Head of caudate nucleus (tissue), 42 donors: ENCODE data around the gene MIPEP.
"Not testable (repeated sequence)": the region's sequence is repeated elsewhere in the genome, so short reads cannot be mapped to it uniquely, and the experiment has no call there.

Source experiments
- DNase-seq, 42 donors: peaks; one replicate each; pipeline versions ENCODE4 v3.0.0 to v3.0.0-alpha.2; 2020 to 2021; ENCODE audit warnings: mixed read lengths in 7 of 42
- intact Hi-C: fragments of 100-400 bp; cut with DNase I; formaldehyde crosslinking; loops from one replicate; pipeline ENCODE4 v1.15.0; 2022

MIPEP gene

GRCh38 chr13:23894746-23895145, 5.5 kb upstream of the MIPEP start:
- intact Hi-C loops, DNase-seq: not testable (repeated sequence)

- intact Hi-C loops, result not testable (repeated sequence)
These were observed 4.6 kb upstream of the MIPEP start for GRCh38 chr13:23893791-23894190.

DNA sequence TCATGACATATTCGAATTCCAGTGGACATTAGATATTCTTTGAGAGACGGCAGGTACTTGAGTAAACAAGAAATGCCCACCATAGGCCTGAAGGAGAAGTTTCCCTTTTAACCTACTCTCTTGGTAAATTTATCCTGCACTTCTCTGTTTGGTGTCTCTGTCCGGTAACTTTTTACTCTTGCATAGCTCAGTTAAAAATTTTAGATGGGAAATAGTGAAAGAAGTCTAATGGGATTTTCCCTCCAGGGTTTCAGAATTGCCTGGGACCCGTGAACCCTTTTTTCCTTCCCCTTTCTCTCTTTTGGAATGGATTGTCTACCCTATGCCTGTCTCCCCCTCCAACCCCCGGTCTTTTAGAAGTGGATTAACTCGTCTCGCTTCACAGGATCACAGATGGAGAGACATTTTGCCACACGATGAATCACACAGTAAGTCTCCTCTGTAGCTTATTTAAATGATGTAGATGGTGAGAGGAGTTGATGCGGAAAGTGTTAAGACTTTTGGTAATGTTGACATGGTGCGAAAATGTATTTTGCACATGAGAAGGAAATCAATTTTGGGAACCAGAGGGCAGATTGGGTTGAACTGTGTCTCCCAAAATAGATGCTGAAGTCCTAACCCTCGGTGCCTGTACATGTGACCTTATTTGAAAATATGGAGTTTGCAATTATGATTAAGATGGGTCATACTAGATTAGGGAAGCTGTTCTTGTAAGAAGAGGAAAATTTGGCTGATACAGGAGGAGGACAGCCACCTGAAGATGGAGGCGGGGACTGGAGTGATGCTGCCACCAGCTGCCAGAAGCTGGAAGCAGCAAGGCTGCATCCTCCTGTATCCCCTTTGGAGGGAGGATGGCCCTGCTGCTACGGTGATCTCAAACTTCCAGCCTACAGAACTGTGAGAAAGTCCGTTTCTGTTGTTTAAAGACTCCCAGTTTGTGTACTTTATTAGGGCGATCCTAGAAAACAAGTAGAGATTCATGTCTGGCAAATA, 711 bp upstream of the MIPEP start:
- intact Hi-C loops, result loop anchor here (5.0 kb wide), 2 partner anchors 418 to 432 kb away; no protein-coding TSS in a partner anchor

More at GRCh38 chr13:23893791-23894190, 4.6 kb upstream of the MIPEP start:
- DNase-seq, result not testable (repeated sequence)

DNA sequence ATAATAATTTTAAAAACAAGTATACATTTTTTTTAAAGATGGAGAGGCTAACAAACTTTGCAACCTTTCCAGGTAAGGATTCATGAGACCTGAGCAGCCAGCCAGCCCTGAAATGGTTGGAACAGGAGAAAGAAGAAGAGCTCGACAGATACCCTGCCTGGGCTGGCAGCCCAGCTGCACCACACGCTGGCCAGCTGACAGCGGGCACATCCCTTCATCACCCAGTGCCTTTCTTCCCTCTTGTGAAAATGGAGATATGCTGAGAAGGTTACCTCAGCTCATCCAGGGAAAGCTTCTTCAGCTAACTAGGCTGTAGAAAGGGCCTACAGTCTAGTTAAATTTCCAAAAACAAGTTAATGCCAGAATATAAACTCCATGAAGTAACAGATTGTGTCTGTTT, 4.8 kb downstream of the MIPEP start:
- DNase-seq, result peak in 8 of 42 donors; percentile 28 to 48 (median 36)
- intact Hi-C loops, result not testable (repeated sequence)

More for the DNA sequence above, 711 bp upstream of the MIPEP start:
- DNase-seq, result peak in 2 of 42 donors; percentile 24 to 28

DNA sequence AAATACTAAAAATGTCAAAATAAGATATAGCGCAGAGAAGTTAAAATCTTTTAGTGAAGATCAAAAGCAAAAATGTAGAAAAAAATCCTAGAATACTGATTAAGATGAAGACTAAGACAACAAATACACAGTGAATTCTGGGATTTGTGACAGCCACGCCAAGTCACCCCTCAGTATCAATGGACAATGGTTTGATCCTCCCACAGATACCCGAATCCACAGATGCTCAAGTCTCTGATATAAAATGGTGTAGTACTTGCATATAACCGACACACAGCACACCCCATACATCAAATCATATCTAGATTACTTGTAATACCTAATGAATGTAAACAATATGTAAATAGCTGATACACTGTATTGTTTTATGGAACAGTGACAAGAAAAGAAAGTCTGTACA, 5.9 kb downstream of the MIPEP start:
- intact Hi-C loops, result no loop called here
- DNase-seq, result peak in 10 of 42 donors; percentile 17 to 67 (median 30)

DNA sequence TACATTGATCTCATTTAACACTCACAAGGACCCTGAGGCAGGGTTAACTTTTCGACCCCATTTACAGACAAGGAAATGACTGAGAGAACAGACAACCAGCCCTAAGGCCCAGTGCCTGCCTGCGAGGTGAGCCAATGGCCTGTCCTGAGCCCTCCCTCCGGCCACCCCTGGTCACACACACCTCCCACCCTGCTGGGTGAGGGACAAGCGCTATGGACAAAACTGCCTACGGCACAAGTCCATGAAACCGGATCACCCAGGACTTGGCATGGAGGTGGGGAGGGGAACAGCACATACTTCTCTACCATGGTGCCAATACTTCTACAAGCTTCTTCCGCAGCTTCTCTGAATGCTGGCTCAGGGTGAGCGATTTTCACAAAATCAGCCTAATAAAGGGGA, 7.8 kb downstream of the MIPEP start:
- intact Hi-C loops, DNase-seq: not testable (repeated sequence)

- intact Hi-C loops, DNase-seq: not testable (repeated sequence)
These were observed 8.5 kb downstream of the MIPEP start for GRCh38 chr13:23880493-23881401.

- intact Hi-C loops, result no loop called here
- DNase-seq, result no peak
These were observed 11.9 kb downstream of the MIPEP start for GRCh38 chr13:23877286-23877685.

DNA sequence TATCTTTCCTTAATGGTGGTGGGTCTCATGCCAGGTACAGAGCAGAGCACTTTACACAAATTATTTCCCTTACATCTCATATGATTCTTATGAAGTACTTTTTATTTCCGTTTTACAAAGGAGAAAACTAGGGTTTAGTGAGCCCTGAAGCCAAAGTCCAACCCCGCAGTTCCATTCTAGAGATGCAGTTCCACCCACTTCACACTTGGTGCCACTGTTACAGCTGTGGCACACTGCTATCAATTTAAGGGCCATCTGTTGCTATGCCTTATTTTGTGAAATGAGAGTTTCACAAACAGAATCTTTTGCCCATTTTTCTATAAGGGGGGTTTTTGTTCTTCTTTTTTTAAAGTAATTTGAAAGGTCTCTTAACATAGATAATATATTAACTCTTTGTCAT, 12.9 kb downstream of the MIPEP start:
- intact Hi-C loops, result no loop called here
- DNase-seq, result peak in 12 of 42 donors; percentile 16 to 68 (median 44)

DNA sequence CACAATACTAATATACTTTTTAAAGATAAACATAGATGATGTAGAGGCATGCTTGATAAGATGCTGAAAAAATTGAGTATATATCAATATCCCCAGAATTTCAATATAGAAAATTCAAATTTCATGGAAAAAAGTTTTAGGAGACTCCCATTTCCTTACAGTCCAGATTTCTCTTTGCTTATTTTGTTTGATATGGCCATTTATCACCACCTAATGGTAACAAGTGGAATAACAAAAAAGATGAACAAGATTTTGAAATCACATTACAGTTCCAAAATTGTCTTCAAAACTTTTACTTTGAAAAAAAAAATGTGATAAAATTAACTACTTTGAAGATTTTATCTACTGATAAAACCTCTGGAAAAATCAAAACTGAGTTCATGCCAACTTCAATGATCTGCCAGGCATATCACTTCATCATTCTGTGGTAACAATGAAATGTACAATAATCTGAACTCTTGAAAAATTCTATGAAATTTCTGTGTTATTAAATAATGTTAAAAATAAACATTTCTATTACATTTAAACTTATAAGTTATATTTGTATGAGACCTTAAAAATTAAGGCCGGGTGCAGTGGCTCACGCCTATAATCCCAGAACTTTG, 17.5 kb downstream of the MIPEP start:
- intact Hi-C loops, result loop anchor here (5.0 kb wide), 1 partner anchor 404 kb away; no protein-coding TSS in a partner anchor
- no peak for DNase-seq

GRCh38 chr13:23870356-23871140, 18.7 kb downstream of the MIPEP start:
- intact Hi-C loops, result loop anchor here (5.0 kb wide), 1 partner anchor 403 kb away; no protein-coding TSS in a partner anchor
- no peak for DNase-seq

- intact Hi-C loops, result no loop called here
- DNase-seq, result no peak
These were observed 20.7 kb downstream of the MIPEP start for GRCh38 chr13:23868521-23868920.

- intact Hi-C loops, result no loop called here
- peak in 9 of 42 donors; percentile 5 to 68 (median 29) for DNase-seq
These were observed 22.1 kb downstream of the MIPEP start for GRCh38 chr13:23867027-23867491.

DNA sequence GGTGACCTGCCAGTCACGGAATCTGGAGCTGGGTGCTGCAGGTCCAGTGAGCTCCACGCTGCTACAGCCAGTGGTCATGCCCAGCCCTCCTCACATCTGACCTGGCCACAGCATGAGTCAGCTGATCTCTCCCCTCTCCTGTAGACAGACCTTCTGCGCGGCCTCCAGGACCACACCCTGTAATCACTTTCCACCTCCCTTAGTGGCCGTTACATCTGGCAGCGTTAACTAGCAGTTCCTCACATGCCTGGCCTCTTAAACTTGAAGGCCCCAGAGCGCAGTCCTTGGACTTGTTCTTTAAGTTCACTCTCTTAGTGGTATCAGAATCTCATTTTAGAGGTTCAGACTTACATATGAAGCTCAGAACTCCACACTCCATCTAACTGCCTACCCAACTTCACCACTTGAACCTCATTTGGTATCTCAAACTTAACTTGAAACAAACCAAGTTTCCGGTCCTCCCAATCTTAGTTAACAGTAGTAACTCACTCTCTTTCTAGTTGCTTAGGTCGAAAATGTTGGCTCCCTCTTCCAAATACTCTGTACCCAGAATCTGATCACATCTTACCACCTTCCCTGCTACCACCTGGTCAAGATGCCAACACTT, 22.7 kb downstream of the MIPEP start:
- intact Hi-C loops, result no loop called here

GRCh38 chr13:23865906-23866305, 23.3 kb downstream of the MIPEP start:
- intact Hi-C loops, result no loop called here
- DNase-seq, result no peak

More for the DNA sequence above, 22.7 kb downstream of the MIPEP start:
- DNase-seq, result no peak

DNA sequence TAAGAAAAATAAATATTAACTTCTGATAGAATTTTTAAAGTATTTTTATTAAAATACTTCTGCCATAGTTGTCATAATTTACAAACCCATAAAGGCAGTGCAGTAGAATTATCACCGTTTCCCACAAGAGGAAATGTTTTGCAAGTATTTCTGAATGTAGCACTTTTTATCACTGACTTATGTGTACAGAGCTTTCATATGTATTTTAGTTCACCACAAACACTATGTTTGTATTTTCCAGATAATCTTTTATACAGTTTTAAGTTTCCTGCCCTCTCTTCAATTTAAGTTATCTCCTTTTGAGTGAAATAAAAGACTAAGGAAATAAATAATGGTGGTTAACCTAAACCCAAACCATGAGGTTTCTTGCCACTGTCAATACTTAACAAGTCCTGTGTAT, 24.2 kb downstream of the MIPEP start:
- no peak for DNase-seq
- intact Hi-C loops, result no loop called here

- intact Hi-C loops, result no loop called here
- DNase-seq, result no peak
These were observed 27.9 kb downstream of the MIPEP start for GRCh38 chr13:23861310-23861709.

DNA sequence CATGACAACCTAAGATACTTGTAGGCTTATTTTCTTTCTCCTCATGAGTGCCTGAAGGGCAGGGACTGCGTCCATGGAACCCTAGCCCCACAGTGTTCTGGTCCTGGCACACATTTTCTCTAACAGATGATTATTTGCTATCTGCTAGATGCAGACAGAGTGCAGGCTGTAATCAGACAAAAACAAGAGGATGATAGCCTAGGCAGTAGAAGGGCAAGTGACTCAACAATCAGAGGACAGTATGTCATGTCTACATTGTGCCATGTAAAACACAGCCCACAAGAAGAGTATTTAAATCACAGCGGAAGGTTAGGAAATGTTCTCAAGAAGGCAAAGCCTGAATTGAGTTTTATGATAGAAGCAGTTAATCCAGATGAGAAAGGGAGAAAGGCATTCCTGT, 29.3 kb downstream of the MIPEP start:
- intact Hi-C loops, result no loop called here
- no peak for DNase-seq
